Measurements from ENCODE around the gene ARHGAP44.

Gene ARHGAP44

DNA sequence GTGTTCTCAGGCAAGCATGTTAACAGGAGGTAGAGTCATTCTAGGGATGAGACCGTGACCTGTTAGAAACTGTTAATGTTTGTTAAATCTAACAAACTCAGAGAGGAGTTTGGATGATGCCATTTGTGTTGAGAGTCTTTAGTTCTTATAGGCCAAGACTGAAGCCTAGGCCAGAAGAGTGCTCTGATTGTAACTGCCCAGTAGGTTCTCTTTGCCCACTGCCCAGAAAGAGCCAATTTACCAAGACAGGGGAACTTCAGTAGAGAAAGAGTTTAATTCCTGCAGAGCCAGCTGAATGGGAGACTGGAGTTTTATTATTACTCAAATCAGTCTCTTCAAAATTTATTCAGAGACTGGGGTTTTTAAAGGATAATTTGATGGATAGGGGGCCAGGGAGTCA lies 42.5 kb downstream of the ARHGAP44 start:
- TF ChIP-seq, protein P1, sequence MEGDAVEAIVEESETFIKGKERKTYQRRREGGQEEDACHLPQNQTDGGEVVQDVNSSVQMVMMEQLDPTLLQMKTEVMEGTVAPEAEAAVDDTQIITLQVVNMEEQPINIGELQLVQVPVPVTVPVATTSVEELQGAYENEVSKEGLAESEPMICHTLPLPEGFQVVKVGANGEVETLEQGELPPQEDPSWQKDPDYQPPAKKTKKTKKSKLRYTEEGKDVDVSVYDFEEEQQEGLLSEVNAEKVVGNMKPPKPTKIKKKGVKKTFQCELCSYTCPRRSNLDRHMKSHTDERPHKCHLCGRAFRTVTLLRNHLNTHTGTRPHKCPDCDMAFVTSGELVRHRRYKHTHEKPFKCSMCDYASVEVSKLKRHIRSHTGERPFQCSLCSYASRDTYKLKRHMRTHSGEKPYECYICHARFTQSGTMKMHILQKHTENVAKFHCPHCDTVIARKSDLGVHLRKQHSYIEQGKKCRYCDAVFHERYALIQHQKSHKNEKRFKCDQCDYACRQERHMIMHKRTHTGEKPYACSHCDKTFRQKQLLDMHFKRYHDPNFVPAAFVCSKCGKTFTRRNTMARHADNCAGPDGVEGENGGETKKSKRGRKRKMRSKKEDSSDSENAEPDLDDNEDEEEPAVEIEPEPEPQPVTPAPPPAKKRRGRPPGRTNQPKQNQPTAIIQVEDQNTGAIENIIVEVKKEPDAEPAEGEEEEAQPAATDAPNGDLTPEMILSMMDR (IDR thresholded peaks at IDR 0.05; ENCODE audit: low read depth, low read length, missing control alignments), result no peak
- H3K4me3 ChIP-seq (ENCODE audit: low read depth, low read length), result no peak overlapping the region
- in situ Hi-C loops (cut with HindIII; ENCODE audit: low sequenced_read_pairs), result no loop called here
- no peak for DNase-seq (ENCODE audit: low read depth)

DNA sequence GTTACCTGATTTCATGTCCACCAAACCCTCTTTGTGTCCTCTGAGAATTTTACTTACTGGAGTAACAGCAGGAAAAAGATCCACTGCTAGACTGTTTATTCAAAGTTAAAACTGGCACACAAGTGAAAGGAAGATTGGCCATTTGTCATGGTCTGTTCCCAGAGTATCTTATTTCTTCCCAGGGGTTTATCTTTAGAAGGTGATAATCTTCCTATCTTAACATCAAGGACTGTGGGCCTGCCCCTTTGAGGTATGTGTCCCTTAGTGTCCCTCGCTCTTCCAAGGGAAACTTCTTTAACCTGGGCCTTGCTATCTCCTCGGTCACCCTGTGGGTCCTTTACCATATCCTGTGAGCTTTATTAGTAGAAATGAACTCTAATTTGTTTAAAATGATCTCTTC lies 49.7 kb downstream of the ARHGAP44 start:
- H3K4me3 ChIP-seq (ENCODE audit: low read depth, low read length), result no peak overlapping the region
- in situ Hi-C loops (cut with HindIII; ENCODE audit: low sequenced_read_pairs), result no loop called here
- TF ChIP-seq, protein P1 (IDR thresholded peaks at IDR 0.05; ENCODE audit: low read depth, low read length, missing control alignments), result no peak
- DNase-seq (ENCODE audit: low read depth), result no peak

DNA sequence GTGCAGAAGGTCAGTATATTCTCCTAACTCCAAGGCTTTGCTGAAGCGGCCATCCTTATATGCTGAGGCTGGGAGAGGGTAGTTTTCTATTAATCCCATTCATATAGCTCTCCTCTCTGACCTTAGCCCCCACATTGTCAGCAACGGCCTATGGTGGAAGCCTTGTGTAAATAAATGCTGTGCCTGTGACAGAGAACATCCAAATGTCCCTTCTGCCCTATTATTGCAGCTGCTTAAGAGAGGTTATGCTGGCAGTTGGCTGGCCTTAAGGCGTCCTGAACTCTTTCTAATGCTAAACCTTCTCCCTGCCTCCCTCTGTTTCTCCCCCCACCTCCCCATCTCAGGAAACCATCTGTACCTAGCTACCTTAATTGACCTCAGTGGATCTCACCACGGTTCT lies 53.6 kb downstream of the ARHGAP44 start:
- TF ChIP-seq, protein P1 (IDR thresholded peaks at IDR 0.05; ENCODE audit: low read depth, low read length, missing control alignments), result no peak
- DNase-seq (ENCODE audit: low read depth), result no peak
- H3K4me3 ChIP-seq (ENCODE audit: low read depth, low read length), result no peak overlapping the region
- in situ Hi-C loops (cut with HindIII; ENCODE audit: low sequenced_read_pairs), result no loop called here

DNA sequence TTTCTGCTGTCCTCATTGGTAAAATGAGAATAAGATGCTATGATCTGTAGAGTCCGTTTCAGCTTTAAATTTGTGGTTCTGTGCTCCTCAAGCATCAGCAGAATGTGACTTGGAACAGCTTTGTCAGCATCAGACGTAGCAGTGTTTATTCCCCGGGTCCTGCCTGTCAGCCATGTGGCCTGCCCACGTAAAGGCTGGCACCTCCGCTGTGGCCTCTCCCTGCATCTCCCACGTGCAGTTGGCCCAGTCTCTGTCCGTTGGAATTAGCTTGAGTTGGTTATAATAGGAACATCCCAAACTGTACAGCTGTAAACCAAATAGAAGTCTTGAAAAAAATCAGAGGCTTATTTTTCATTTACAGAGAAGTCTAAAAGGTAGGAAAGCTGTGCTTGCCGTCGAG lies 61.7 kb downstream of the ARHGAP44 start:
- DNase-seq (ENCODE audit: low read depth), result no peak
- H3K4me3 ChIP-seq (ENCODE audit: low read depth, low read length), result no peak overlapping the region
- in situ Hi-C loops (cut with HindIII; ENCODE audit: low sequenced_read_pairs), result no loop called here
- TF ChIP-seq, protein P1 (IDR thresholded peaks at IDR 0.05; ENCODE audit: low read depth, low read length, missing control alignments), result no peak

DNA sequence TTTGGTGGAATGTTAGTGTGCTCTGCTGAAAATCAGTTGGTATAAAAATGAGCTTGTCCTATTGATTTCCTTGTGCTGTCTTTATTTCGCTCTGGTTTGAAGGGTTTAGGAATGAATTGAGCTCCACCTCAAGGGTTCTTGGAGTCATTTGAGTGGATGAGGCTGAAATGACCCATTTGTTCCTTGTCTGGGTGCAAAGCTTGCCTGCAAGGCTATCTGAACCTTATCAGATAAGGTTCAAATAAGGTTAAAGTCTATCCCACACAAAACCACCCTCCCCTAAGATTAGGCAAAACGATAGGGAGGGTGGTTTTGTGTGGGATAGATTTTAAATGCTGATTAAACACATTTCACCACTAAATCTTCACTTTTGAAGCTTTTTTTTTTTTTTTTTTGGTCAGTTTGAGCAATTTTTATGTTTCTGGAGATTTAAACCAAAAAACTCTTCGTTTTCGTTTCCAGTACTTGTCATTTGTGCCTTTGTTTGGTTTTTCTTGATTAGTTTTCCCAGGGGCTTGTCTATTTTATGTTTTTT lies 62.7 kb downstream of the ARHGAP44 start:
- no peak for DNase-seq (ENCODE audit: low read depth)
- no peak overlapping the region for H3K4me3 ChIP-seq (ENCODE audit: low read depth, low read length)
- TF ChIP-seq, protein P1 (IDR thresholded peaks at IDR 0.05; ENCODE audit: low read depth, low read length, missing control alignments), result no peak
- in situ Hi-C loops (cut with HindIII; ENCODE audit: low sequenced_read_pairs), result no loop called here

DNA sequence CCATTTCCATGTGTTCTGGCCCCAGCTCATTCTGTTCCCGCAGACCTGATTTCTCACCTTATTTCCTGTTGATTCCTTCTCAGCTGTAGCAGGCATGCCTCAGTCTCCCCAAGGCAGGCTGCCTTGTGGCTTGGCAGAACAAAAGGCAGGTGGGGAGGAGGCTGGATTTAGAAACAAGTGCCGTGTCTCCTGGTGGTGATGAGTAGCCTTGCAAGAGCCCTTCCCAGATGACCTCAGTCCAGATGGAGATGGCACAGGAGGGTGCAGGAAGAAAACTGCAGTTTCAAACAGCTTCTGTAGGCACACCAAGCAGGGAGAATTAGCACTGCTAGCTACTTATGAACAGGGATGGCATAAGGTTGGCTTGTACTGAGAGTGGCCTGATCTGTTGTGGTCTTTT lies 64.6 kb downstream of the ARHGAP44 start:
- no peak for DNase-seq (ENCODE audit: low read depth)
- TF ChIP-seq, protein P1 (IDR thresholded peaks at IDR 0.05; ENCODE audit: low read depth, low read length, missing control alignments), result no peak
- H3K4me3 ChIP-seq (ENCODE audit: low read depth, low read length), result no peak overlapping the region
- in situ Hi-C loops (cut with HindIII; ENCODE audit: low sequenced_read_pairs), result no loop called here

All from astrocyte of the cerebellum (primary cell).